Suppressor macrophage treated with lipopolysaccharide for 1 hour (primary cell): ENCODE results near the gene CELF2.
"Not testable (repeated sequence)": the region's sequence is repeated elsewhere in the genome, so short reads cannot be mapped to it uniquely, and the experiment has no call there.

Experiments used
- DNase-seq, 3 donors: peaks; one replicate each; pipeline ENCODE4 v3.0.0-alpha.2; 2020 to 2022

Gene CELF2

GRCh38 chr10:11104772-11105675, 87.4 kb downstream of the CELF2 start:
- no peak for DNase-seq

- DNase-seq, result no peak
Observed at GRCh38 chr10:11105676-11106004, 88.0 kb downstream of the CELF2 start.

- DNase-seq, result no peak
Observed at GRCh38 chr10:11106621-11107374, 89.1 kb downstream of the CELF2 start.

- DNase-seq, result no peak
Observed at GRCh38 chr10:11107948-11108347, 90.3 kb downstream of the CELF2 start.

- no peak for DNase-seq
Observed at GRCh38 chr10:11108356-11108755, 90.7 kb downstream of the CELF2 start.

- no peak for DNase-seq
Observed at GRCh38 chr10:11109590-11109989, 91.9 kb downstream of the CELF2 start.

- no peak for DNase-seq
Observed at GRCh38 chr10:11110539-11110938, 92.9 kb downstream of the CELF2 start.

- DNase-seq, result no peak
Observed at GRCh38 chr10:11111490-11111889, 93.8 kb downstream of the CELF2 start.

GRCh38 chr10:11112718-11113117, 95.0 kb downstream of the CELF2 start:
- no peak for DNase-seq

GRCh38 chr10:11113156-11113555, 95.5 kb downstream of the CELF2 start:
- DNase-seq, result peak; percentile 48 to 69 (median 56)

- no peak for DNase-seq
Observed at GRCh38 chr10:11114269-11114668, 96.6 kb downstream of the CELF2 start.

- DNase-seq, result no peak
Observed at GRCh38 chr10:11115337-11115736, 97.7 kb downstream of the CELF2 start.

GRCh38 chr10:11116361-11116760, 98.7 kb downstream of the CELF2 start:
- no peak for DNase-seq

- DNase-seq, result no peak
Observed at GRCh38 chr10:11116817-11117216, 99.1 kb downstream of the CELF2 start.

- DNase-seq, result peak; percentile 12 to 24 (median 21)
Observed at GRCh38 chr10:11118686-11119085, 101.0 kb downstream of the CELF2 start.

- DNase-seq, result no peak
Observed at GRCh38 chr10:11119843-11120242, 102.2 kb downstream of the CELF2 start.

GRCh38 chr10:11120711-11121110, 103.0 kb downstream of the CELF2 start:
- no peak for DNase-seq

GRCh38 chr10:11123892-11124291, 106.2 kb downstream of the CELF2 start:
- peak; percentile 31 to 56 (median 42) for DNase-seq

- no peak for DNase-seq
Observed at GRCh38 chr10:11125004-11125403, 107.3 kb downstream of the CELF2 start.

- not testable (repeated sequence) for DNase-seq
Observed at GRCh38 chr10:11127017-11127416, 109.3 kb downstream of the CELF2 start.

GRCh38 chr10:11131112-11131639, 113.5 kb downstream of the CELF2 start:
- DNase-seq, result no peak

GRCh38 chr10:11134411-11134810, 116.7 kb downstream of the CELF2 start:
- DNase-seq, result no peak

- no peak for DNase-seq
Observed at GRCh38 chr10:11135709-11136108, 118.0 kb downstream of the CELF2 start.
